ENCODE measurements around the gene PIGU.
A peak's percentile ranks its signal among the peaks of the same experiment; 100 is the strongest.
"Not testable (repeated sequence)": the region's sequence is repeated elsewhere in the genome, so short reads cannot be mapped to it uniquely, and the experiment has no call there.

PIGU gene

DNA sequence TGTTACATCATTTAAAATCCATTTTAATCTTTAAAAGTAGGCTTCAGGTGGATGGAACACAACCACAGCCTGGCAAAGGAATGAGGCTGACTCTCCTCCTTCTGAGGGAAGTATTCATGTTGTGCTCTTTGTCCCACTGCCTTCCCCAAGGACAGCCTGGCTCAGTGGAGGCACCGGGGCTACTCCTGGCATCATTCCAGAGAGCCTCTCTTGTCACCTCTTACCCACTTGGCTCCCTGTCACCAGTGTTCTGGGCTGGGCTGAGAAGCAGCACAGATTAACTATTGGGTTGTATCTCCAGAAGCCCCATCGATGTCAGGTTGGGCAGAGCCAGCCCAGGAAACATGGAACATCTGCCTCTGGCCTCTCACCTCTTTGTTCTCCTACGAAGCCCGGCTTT is 16.5 kb upstream of the PIGU start:
- H3K27ac Mint-ChIP-seq: no peak overlapping the region
- no peaks in the 10 kb centered on the region for H3K4me1 Mint-ChIP-seq
- H3K4me3 Mint-ChIP-seq: no peak overlapping the region
- DNase-seq (ENCODE audit: low spot score in 2 of 2) (no peak), ATAC-seq (no peak)
- H3K9me3 Mint-ChIP-seq: no peaks in the 10 kb centered on the region
- H3K36me3 Mint-ChIP-seq: no peaks in the 10 kb centered on the region

DNA sequence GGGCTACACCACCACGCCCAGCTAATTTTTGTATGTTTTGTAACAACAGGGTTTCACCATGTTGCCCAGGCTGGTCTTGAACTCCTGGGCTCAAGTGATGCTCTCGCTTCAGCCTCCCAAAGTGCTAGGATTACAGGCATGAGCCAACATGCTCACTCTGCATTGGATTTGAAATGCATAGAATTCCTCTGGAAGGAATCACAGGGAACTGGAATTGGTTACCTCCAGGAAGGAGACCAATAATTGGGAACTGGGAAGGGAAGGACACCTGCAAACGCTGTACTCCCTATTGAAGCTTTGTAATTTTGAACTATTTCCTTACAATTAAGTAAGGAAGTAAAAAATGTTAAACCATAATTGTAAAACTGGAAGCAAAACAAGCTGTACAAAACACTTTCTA is 14.9 kb upstream of the PIGU start:
- no peak overlapping the region for H3K27ac Mint-ChIP-seq
- no peak for DNase-seq (ENCODE audit: low spot score in 2 of 2)
- H3K4me1 Mint-ChIP-seq: no peaks in the 10 kb centered on the region
- no peak for ATAC-seq
- H3K9me3 Mint-ChIP-seq: no peaks in the 10 kb centered on the region
- no peaks in the 10 kb centered on the region for H3K36me3 Mint-ChIP-seq
- H3K4me3 Mint-ChIP-seq: no peak overlapping the region

DNA sequence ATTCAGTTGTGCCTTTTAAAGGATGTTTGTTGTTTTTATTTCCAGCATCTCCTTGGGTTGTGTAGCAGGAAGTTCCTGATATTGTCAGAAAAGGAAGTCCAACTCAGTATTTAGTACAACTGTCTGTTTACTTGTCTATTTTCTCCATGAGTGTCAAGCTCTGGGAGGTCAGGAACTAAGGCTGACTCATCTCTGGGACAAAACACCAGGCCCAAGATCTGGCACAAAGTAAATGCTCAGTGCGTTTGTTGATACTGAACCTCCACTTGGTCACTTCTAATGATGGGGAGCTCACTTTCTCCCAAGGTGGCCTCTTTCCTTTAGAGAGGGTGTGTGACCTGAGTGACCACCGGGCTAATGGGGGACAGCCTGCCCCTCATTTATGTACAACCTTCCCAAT is 12.6 kb upstream of the PIGU start:
- DNase-seq (ENCODE audit: low spot score in 2 of 2): no peak
- H3K4me1 Mint-ChIP-seq: no peaks in the 10 kb centered on the region

DNA sequence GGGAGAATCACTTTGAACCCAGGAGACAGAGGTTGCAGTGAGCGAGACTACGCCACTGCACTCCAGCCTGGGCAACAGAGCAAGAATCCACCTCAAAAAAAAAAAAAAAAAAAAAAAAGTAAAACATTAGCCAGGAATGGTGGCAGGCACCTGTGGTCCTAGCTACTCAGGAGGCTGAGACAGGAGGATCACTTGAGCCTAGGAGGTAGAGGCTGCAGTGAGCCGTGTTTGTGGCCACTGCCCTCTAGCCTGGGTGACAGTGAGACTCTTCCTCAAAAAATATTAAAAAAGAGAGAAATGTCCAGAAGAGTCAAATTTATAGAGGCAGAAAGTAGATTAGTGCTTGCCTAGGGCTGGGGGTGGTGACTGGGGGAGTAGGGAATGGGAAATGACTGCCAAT is 6.8 kb upstream of the PIGU start:
- H3K4me3 Mint-ChIP-seq: no peak overlapping the region
- H3K27ac Mint-ChIP-seq: no peak overlapping the region

More for the DNA sequence above, 12.6 kb upstream of the PIGU start:
- no peak overlapping the region for H3K4me3 Mint-ChIP-seq
- no peak overlapping the region for H3K27ac Mint-ChIP-seq
- H3K9me3 Mint-ChIP-seq: no peaks in the 10 kb centered on the region
- no peak for ATAC-seq
- H3K36me3 Mint-ChIP-seq: no peaks in the 10 kb centered on the region

DNA sequence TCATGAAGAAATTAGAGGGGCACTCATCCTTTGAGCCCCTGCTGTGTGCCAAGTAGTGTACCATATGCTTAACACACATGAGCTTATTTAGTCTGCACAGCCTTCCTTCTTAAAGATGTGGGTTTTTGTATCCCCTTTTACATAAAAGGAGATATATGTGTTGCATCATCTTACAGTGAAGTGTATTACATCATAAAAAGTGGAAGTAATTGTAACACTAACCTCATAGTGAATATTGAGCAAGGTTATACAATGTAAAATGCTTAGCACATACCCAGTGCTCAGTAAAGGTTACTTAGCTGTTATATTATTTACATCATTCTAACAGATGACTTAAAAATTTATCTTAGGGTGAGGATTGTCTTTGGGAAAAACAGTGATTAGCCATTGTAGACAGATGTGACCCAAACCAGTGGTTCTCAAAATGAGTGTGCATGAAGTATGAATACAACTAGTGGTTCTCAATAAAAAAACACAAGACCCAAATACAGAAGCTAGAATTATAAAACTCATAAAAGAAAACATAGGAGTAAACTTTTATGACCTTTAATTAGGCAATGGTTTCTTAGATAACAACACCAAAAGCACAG is 3.8 kb upstream of the PIGU start:
- no peak for DNase-seq (ENCODE audit: low spot score in 2 of 2)
- H3K4me3 Mint-ChIP-seq: no peak overlapping the region
- H3K27ac Mint-ChIP-seq: no peak overlapping the region
- H3K36me3 Mint-ChIP-seq: no peaks in the 10 kb centered on the region
- no peaks in the 10 kb centered on the region for H3K9me3 Mint-ChIP-seq
- H3K4me1 Mint-ChIP-seq: peaks cover 20% of the 10 kb centered on the region
- no peak for ATAC-seq

More for the DNA sequence above, 6.8 kb upstream of the PIGU start:
- ATAC-seq: no peak
- DNase-seq (ENCODE audit: low spot score in 2 of 2): no peak
- Mint-ChIP-seq H3K4me1 (peaks cover 9% of the 10 kb centered on the region), H3K36me3 (no peaks in the 10 kb centered on the region), H3K9me3 (no peaks in the 10 kb centered on the region)

DNA sequence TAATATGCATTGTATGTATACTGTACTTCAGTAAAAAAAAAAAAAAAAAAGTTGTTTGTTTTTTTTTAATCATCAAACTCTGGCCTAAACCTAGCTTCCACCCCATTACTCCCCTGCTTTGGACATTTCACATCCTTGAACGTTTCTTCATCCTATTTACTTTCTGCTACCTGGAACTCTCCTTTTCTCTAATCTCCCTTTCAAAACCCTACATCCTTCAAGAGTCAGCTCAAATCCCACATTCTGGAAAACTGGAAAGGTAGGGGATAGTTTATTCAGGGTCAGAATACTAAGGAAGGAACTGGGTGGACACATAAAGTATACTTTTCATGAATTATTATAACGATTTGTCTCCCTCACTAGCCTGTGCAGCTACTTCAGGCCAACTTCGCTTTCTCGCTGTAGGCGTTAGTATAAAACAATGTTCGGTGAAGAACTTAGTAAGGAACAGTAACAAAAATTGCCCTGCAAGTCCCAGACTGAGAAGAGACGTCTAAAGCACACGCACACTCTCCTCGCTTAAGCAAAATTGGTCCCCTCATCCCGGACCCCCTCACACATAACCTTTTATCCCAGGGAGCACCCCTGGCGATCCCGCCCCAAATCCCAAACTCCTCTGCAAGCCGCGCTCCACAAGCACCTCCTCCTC is 775 bp downstream of the PIGU start:
- Mint-ChIP-seq H3K27ac (peak overlapping the region; percentile 95), H3K36me3 (no peaks in the 10 kb centered on the region), H3K4me3 (peak overlapping the region; percentile 92), H3K4me1 (peaks cover 25% of the 10 kb centered on the region), H3K9me3 (no peaks in the 10 kb centered on the region)
- no peak for ATAC-seq
- no peak for DNase-seq (ENCODE audit: low spot score in 2 of 2)

DNA sequence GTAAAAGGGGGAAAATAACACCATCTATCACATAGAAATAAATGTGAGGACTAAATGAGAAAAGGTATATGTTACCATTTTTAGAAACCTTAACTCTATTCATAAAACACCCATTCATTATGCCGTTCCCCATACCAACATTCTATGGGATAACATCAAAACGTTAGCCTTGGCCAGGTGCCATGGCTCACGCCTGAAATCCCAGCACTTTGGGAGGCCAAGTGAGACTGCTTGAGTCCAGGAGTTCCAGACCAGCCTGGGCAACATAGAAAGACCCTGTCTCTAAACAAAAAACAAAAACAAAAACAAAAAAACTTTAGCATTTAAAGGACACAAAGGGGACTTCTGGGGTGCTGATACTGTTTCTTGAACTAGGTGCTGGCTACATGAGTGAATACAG is 1.3 kb downstream of the PIGU start:
- DNase-seq (ENCODE audit: low spot score in 2 of 2) (no peak), ATAC-seq (no peak)
- no peaks in the 10 kb centered on the region for H3K9me3 Mint-ChIP-seq
- H3K4me1 Mint-ChIP-seq: peaks cover 20% of the 10 kb centered on the region
- H3K4me3 Mint-ChIP-seq: peak overlapping the region; percentile 92
- no peak overlapping the region for H3K27ac Mint-ChIP-seq
- no peaks in the 10 kb centered on the region for H3K36me3 Mint-ChIP-seq

DNA sequence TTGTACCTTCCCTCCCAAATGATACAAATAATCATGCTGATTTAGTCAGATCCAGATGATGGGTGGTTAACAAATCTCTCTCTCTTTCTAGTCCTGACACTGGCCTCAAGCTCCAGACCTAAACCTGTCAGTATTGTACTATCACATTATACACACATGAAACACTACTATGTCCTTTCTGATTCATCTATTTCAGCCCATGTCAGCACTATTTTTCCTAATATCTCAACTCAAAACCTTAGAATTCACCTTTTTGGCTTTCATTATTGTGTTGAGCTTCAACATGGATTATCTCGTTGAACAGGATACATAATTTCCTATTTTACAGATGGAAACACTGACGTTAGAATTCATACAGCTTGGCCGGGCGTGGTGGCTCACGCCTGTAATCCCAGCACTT is 3.5 kb downstream of the PIGU start:
- no peak for ATAC-seq
- DNase-seq (ENCODE audit: low spot score in 2 of 2): no peak

DNA sequence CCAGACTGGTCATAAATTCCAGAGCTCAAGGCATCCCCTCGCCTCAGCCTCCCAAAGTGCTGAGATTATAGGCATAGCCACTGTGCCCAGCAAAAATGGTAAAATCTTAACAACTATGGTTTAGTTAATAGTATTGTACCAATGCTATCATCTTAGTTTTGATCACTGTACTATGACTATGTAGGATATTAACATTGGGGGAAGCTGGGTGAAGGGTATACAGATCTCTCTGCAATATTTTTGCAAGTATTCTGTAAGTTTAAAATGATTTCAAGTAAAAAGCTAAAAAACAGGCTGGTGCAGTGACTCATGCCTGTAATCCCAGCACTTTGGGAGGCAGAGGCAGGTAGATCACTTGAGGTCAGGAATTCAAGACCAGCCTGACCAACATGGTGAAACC is 7.8 kb downstream of the PIGU start:
- H3K36me3 Mint-ChIP-seq: no peaks in the 10 kb centered on the region

More for the DNA sequence above, 3.5 kb downstream of the PIGU start:
- Mint-ChIP-seq H3K27ac (no peak overlapping the region), H3K4me3 (no peak overlapping the region), H3K4me1 (peaks cover 17% of the 10 kb centered on the region), H3K9me3 (no peaks in the 10 kb centered on the region), H3K36me3 (no peaks in the 10 kb centered on the region)

DNA sequence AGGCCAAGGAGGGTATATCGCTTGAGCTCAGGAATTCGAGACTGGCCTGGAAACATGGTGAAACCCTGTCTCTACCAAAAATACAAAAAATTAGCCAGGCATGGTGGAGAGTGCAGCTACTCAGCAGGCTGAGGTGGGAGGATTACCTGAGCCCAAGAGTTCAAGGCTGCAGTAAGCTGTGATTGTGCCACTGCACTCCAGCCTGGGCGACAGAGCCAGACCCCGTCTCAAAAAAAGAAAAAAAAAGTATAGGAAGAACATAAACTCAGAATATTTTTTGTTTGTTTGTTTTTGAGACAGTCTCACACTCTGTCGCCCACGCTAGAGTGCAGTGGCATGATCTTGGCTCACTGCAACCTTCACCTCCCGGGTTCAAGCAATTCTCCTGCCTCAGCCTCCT is 12.1 kb downstream of the PIGU start:
- not testable (repeated sequence) for H3K9me3 Mint-ChIP-seq; ATAC-seq; H3K27ac Mint-ChIP-seq; H3K4me3 Mint-ChIP-seq; H3K36me3 Mint-ChIP-seq; DNase-seq (ENCODE audit: low spot score in 2 of 2)
- peaks cover 16% of the 10 kb centered on the region for H3K4me1 Mint-ChIP-seq

More for the DNA sequence above, 7.8 kb downstream of the PIGU start:
- Mint-ChIP-seq H3K27ac (no peak overlapping the region), H3K4me3 (no peak overlapping the region), H3K9me3 (no peaks in the 10 kb centered on the region), H3K4me1 (peaks cover 10% of the 10 kb centered on the region)
- no peak for ATAC-seq
- no peak for DNase-seq (ENCODE audit: low spot score in 2 of 2)

DNA sequence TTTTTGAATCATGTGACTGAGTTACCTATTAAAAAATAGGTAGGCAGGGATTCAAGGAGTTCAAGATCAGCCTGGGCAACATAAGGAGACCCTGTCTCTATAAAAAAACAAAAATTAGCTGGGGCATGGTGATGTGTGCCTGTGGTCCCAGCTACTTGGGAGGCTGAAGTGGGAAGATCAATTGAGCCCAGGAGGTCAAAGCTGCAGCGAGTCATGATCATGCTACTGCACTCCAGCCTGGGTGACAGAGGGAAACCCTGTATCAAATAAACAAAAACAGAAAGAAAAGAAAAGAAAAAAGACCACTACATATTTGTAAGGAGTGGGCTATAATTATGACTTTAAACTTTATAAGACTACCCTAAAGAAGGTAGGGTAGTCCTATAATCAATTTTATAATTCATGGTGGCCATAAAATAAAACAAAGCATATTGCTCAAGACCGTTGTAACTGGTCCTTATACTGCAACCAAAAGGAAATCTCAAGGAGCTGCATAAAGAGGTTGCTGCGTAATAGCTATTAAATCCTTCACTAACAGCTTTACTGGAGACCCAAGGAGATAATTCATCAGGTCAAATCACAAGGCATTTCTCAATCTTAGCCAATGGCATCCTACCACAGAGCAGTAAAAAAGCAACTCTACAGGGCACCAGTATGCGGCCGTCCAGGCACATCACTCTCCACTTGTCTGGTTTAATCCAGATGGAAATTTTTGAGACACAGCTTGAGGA is 13.5 kb downstream of the PIGU start:
- H3K9me3 Mint-ChIP-seq: no peaks in the 10 kb centered on the region
- no peak overlapping the region for H3K27ac Mint-ChIP-seq

DNA sequence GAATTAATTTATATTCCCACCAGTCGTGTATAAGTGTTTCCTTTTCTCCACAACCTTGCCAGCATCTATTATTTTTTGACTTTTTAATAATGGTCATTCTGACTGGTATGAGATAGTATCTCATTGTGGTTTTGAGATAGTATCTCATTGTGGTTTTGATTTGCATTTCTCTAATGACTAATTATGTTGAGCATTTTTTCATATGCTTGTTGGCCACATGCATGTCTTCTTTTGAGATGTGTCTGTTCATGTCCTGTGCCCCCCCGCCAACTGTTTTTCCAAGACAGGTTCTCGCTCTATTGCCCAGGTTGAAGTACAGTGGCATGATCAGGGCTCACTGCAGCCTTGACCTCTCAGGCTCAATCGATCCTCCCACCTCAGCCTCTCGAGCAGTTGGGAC is 15.1 kb downstream of the PIGU start:
- H3K4me3 Mint-ChIP-seq; H3K27ac Mint-ChIP-seq; H3K9me3 Mint-ChIP-seq; DNase-seq (ENCODE audit: low spot score in 2 of 2); H3K36me3 Mint-ChIP-seq: not testable (repeated sequence)
- peak; percentile 68 for ATAC-seq
- H3K4me1 Mint-ChIP-seq: peaks cover 11% of the 10 kb centered on the region

More for the DNA sequence above, 13.5 kb downstream of the PIGU start:
- H3K4me3 Mint-ChIP-seq: no peak overlapping the region
- no peaks in the 10 kb centered on the region for H3K36me3 Mint-ChIP-seq
- H3K4me1 Mint-ChIP-seq: peaks cover 16% of the 10 kb centered on the region
- DNase-seq (ENCODE audit: low spot score in 2 of 2) (no peak), ATAC-seq (no peak)

DNA sequence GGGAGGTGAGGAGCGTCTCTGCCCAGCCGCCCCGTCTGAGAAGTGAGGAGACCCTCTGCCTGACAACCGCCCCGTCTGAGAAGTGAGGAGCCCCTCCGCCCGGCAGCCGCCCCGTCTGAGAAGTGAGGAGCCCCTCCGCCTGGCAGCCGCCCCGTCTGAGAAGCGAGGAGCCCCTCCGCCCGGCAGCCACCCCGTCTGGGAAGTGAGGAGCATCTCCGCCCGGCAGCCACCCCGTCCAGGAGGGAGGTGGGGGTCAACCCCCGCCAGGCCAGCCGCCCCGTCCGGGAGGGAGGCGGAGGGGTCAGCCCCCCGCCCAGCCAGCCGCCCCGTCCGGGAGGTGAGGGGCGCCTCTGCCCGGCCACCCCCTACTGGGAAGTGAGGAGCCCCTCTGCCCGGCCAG is 18.2 kb downstream of the PIGU start:
- DNase-seq (ENCODE audit: low spot score in 2 of 2); ATAC-seq; H3K27ac Mint-ChIP-seq; H3K4me3 Mint-ChIP-seq; H3K9me3 Mint-ChIP-seq: not testable (repeated sequence)
- Mint-ChIP-seq H3K4me1 (peaks cover 11% of the 10 kb centered on the region), H3K36me3 (peaks cover 30% of the 10 kb centered on the region)

DNA sequence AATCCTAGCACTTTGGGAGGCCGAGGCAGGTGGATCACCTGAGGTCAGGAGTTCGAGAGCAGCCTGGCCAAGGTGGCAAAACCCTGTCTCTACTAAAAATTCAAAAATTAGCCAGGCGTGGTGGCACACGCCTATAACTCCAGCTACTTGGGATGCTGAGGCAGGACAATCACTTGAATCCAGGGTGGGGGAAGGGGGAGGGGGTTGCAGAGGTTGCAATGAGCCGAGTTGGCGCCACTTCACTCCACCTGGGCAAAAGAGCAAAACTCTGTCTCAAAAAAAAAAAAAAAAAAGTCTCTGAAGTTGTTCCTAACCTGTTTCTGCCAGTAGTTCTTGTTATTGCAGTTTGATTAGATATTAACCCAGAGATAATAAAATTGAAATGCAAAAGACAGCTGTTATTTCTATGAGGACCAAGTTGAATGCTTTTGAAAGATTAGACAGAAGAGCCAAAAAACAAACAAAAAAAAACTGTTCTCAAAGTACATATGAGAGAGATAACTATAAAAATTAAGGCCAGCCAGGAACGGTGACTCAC is 22.6 kb downstream of the PIGU start:
- ATAC-seq (no peak), DNase-seq (ENCODE audit: low spot score in 2 of 2) (no peak)
- Mint-ChIP-seq H3K36me3 (peaks cover 50% of the 10 kb centered on the region), H3K27ac (no peak overlapping the region), H3K9me3 (no peaks in the 10 kb centered on the region), H3K4me1 (no peaks in the 10 kb centered on the region), H3K4me3 (no peak overlapping the region)

DNA sequence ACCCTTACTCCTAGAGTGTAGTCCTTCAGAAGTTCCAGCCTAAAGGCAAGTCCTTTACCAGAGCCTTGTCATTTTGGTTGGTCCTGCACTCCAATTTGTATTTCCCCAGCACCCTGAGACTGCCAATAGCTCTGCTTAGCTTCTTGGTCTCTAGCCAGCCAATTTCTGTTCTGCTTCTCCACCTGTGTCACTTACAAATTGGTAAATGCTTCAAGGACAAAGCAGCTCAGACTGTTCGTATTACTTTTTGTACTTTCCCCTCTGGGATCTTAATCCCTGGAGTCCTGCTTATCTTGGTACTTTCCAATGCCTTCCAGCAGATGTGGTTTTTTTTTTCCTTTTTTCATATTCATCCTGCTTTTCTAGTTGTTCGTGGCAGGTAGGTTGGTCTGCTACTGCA is 25.7 kb downstream of the PIGU start:
- H3K27ac Mint-ChIP-seq: no peak overlapping the region
- peaks cover 45% of the 10 kb centered on the region for H3K36me3 Mint-ChIP-seq
- no peak for ATAC-seq

DNA sequence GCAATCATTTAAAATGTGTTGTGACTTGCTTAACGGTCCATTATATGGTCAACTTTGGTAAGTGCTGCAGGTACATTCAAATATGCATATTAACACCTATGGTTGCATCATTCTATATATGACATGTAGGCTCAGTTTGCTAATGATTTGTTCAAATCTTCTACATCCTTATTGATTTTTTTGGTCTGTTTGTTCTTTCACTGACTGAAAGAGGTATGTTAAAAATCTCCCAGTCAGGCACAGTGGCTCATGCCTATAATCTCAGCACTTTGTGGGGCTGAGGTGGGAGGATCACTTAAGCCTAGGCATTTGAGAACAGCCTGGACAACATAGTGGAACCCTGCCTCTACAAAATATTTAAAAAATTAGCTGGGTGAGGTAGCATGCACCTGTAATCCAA is 29.2 kb downstream of the PIGU start:
- no peaks in the 10 kb centered on the region for H3K9me3 Mint-ChIP-seq
- H3K4me1 Mint-ChIP-seq: no peaks in the 10 kb centered on the region
- H3K36me3 Mint-ChIP-seq: peaks cover 32% of the 10 kb centered on the region
- peak overlapping the region; percentile 69 for H3K27ac Mint-ChIP-seq
- ATAC-seq (no peak), DNase-seq (ENCODE audit: low spot score in 2 of 2) (no peak)
- no peak overlapping the region for H3K4me3 Mint-ChIP-seq

More for the DNA sequence above, 25.7 kb downstream of the PIGU start:
- DNase-seq (ENCODE audit: low spot score in 2 of 2): no peak
- Mint-ChIP-seq H3K9me3 (no peaks in the 10 kb centered on the region), H3K4me3 (no peak overlapping the region), H3K4me1 (no peaks in the 10 kb centered on the region)
